GM13976 (cell line): ENCODE data around the gene KRT81.
A peak's percentile ranks its signal among the peaks of the same experiment; 100 is the strongest.
"Not testable (repeated sequence)": the region's sequence is repeated elsewhere in the genome, so short reads cannot be mapped to it uniquely, and the experiment has no call there.

Experiments
- DNase-seq: peaks from one replicate; pipeline ENCODE4 v3.0.0; 2012; ENCODE audit warnings: low spot score
- CTCF ChIP-seq: IDR thresholded peaks from 2 replicates; pipeline ENCODE4 v1.5.1; 2012; ENCODE audit warnings: borderline replicate concordance, mild to moderate bottlenecking; ENCODE audit not compliant: insufficient read depth; ENCODE audit errors: extremely low read depth, missing control alignments, control extremely low read depth
- in situ Hi-C: fragments of 300-500 bp; cut with MboI; formaldehyde crosslinking; loops from one replicate; pipeline ENCODE4 v1.12.0; 2022; ENCODE audit warnings: low sequenced_read_pairs, mixed read lengths, inconsistent platforms; ENCODE audit not compliant: unreplicated experiment

Gene KRT81

GRCh38 chr12:52244615-52244994, 46.7 kb downstream of the KRT81 start:
- no peak for TF ChIP-seq CTCF
- no peak for DNase-seq
- in situ Hi-C loops = no loop called here

- TF ChIP-seq CTCF = no peak
- DNase-seq = peak; percentile 93
- in situ Hi-C loops = no loop called here
Observed at GRCh38 chr12:52243856-52244614, 47.3 kb downstream of the KRT81 start.

- peak; percentile 40 for DNase-seq
- in situ Hi-C loops = no loop called here
- no peak for TF ChIP-seq CTCF
Observed at GRCh38 chr12:52243259-52243855, 48.0 kb downstream of the KRT81 start.

- in situ Hi-C loops = no loop called here
- TF ChIP-seq CTCF = no peak
- DNase-seq = peak; percentile 14
Observed at GRCh38 chr12:52242442-52243258, 48.7 kb downstream of the KRT81 start.

GRCh38 chr12:52241205-52241842, 50.0 kb downstream of the KRT81 start:
- TF ChIP-seq CTCF = no peak
- in situ Hi-C loops = no loop called here
- no peak for DNase-seq

GRCh38 chr12:52240247-52240646, 51.1 kb downstream of the KRT81 start:
- in situ Hi-C loops, DNase-seq: not testable (repeated sequence)
